IPS-NIHi7 (cell line): ENCODE measurements around the gene ATXN1.
"Not testable (repeated sequence)": the region's sequence is repeated elsewhere in the genome, so short reads cannot be mapped to it uniquely, and the experiment has no call there.

Experiments used
- DNase-seq: peaks from one replicate; pipeline ENCODE4 v3.0.0; 2012; ENCODE audit warnings: mixed read lengths; ENCODE audit errors: extremely low spot score

The ATXN1 gene

DNA sequence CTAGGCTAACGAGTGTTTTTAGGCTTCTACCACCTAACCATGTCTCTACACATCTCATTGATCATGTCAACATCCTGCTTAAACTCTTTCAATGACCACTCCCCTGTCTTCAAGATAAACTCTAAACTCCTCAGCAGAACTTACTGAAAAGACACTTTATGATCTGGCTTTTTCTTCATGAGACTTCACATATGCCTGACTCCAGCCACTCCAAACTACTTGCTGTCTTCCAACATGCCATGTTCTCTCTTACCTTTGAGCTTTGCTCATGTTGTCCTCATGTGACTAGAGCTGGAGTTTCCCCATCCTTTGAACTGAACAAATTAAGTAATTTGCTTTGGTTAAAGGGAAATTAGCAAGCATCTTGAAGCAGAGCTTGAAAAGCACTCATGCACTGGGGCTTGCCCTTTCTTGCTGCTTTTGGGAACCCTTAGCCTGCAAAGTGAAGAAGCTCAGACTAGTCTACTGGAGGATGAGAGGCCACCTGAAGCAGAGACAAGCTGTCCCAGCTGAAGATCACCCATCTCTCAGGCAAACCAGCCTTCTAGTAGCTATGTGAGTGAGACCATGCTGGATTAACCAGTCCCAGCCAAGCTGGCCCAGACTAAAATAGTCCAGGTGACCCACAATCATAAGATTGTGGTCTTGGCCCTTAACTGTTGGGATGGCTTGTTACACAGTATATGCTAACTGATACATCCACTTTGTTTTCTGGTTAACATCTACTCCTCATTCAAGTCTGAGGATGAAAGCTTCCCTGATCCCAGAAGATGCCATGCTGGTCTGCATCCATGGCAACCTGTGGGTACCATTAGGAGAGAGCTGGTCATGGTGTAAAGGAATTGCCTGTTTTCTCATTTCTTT, 287.1 kb downstream of the ATXN1 start:
- DNase-seq: no peak

DNA sequence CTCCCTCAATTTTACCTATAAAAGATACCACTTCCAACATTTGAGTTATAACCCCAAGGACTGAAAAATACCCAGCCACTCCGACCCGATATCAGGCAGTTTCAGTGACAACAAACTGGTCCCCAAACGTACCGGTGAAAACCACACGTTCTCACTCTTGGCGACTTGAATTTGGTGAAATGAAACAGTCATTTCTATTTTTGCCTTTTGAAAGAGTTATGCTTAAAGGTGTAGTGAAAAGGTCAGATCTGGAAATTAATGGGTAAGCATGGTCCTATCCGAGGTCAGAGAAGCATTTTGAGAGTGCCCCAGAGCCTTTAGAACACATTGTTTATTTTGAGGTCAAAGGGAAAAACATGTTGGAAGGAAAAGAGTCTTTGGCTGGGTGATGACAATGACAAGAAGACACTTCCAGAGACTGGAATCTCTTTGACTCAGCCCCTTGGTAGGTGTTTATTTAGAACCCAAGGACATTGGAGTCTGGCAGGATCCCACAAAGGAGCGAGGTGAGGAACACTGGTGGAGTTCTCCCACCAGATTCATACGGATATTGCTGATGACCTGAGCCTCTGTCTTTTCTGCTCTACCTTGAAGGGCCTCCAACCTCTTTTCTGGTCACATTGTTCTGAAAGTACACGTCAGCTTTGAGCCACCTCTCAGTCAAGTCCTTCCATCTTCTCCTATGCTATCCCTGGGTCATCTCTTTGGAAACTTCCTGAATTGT, 287.9 kb downstream of the ATXN1 start:
- no peak for DNase-seq

DNA sequence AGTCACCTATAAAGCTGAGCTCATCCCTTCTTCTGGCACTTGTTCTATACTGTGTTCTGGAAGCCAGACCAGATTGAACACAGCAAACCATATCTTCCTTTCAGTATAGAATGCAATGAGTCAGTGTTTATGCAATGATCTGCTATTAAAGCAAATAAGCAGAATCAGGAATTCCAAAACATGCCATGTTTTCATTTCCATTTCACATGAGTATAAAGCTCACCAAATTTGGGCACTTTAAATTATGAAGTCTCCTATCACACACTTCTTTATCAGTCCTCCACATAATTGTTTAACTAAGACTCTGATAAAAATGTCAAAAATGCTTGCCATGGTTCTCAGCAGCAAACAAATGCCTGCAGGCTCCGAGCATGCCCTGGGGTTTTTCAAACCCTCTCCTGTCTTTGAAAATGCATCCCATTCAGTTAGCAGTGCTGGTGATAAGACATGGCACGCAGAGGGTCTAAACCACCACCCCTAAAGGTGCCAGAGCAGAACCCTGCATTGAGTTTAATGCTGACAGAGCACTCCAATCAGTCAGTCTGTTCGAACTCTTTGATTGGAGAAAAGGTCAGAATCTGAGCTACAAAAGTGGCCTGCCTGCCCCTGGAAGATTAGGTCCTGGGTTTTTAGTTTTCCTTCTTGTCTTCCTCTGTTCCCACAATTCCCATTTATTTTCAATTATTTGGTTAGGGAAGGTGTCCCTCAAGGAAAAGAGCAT, 288.8 kb downstream of the ATXN1 start:
- DNase-seq: peak; percentile 25

DNA sequence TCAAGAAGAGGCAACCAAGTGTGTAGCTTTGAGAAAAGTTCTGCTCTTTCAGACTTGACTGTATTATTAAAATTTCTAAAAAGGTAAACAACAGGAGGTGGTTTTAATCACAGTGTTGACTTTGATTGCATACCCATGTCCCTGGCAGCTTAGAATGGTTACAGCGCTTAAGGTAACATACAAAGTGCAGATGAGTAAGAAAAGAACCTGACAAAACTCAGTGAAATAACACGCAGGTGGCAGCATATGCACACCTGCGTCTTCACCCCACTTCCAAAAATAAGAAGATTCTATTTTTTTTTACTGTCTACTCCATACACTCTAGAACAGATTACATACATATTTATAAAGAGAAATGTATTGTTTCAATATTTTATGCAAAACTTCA, 289.4 kb downstream of the ATXN1 start:
- DNase-seq: no peak

DNA sequence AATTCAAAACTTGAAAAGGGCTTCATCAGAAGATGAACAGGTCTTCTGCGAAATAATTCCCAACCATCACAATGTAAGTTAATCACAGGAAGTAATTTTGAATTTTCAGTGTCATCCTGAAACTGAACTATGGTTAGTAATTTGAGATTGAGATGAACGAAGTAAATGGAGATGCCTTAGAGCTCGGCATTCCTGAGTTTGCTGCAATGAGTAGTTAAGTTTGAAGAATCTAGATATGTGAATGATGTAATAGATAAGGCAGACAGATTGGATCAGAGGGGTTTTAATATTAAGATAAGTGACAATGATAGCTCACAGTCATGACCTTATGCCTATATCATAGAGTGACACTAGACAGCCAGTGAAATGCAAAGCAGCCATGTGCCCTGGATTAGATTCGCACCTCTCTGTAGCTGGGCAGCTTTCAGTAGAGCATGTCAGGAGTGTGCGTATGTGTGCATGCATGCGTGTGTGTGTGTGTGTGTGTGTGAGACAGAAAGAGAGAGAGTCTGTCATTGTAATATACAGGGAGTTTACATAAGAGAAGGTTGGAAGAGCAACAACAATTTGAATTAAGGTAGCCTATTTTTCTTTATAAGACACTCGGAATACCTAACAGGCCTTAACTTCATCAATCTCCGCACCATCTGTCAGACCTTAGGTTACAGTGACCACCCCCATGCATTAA, 289.9 kb downstream of the ATXN1 start:
- no peak for DNase-seq

DNA sequence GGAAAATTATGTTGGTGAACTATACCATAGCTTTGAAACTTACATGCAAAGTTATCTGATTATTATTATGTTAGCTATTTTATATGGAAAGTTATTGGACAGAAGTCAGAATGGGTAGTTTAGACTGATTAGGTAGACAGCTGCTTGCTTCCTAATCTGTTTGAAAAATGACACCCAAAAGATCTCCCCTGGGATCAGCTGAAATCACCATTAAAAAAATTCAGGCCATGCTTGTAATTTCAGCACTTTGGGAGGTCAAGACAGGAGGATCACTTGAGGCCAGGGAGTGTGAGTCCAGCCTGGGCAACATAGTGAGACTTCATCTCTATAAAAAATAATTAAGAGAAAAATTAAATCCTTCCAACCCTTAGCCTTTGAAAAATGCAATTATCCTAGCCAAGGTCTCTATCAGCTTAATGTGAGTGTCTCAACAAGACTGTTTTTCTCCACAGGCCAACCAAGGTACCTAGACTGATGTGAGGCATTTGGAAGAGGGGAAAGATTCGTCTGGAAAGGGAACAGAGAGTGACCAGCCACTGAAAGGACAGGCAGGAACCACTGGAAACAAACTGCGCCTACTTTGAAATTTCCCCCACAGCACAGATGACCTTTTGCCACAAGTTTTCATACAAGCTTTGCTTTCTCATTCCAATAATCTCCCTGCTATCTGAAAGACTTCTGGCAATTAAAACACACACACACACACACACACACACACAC, 290.6 kb downstream of the ATXN1 start:
- no peak for DNase-seq

DNA sequence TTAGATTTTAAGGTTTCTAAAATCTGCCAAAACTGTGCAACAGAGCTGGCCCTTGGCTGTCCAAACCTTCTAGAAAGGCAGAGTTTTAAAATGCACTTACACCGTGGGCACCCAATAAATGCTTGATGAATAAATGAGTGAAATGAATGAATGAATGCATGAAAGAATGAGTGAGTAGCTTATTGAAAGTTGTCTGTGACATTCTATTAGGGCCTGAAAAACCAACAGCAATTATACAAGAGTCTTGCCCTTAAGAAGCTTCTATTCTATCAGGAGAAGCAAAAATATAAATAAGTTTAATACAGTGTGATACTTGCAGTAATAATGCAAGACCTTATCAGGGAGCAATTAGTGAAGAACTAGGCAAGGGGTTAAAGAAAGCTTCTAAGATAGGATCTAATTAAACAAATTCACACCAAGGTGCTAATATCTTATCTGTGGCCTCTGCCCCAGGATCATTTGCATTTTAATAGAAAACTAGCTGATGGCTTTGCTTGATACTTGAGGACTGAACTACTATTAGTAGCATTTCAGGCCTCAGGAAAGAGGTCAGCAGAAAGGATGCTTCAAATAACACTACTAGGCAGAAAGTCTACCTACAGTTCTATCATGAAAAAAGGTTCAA, 292.2 kb downstream of the ATXN1 start:
- DNase-seq: no peak

DNA sequence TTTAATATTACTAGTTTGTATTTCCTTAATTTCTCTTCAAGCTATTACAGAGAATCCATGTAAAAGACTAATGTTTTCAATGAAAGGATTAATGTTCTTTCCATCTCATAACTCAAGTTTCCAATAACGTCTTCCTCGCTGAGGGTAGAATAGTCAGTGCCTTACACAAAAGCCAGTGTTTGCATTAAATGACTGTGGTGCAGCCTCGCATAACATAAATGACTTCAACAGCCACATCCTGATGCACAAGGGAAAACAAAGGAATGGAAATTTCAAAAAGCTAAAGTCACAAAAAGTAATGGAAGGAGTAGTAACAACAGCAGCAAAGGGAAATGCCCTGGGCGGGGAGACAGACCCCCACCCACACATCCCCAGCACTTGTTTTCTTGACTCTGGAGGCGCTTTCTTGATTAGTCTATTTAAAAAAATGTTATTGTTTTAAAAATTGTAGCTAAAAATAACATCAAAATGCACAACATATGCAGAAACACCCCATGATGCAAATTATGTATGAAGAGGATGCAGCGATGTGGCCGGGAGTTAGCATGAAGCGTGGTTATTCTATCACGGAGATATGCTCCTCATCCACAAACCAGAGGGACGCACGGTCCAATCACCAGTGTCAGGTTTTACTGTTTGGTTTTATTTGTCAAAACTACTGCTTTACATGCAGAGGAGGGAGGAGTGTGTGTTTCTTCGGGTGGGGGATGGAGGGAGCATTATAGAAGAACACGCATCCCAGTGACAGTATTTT, 294.3 kb downstream of the ATXN1 start:
- no peak for DNase-seq

DNA sequence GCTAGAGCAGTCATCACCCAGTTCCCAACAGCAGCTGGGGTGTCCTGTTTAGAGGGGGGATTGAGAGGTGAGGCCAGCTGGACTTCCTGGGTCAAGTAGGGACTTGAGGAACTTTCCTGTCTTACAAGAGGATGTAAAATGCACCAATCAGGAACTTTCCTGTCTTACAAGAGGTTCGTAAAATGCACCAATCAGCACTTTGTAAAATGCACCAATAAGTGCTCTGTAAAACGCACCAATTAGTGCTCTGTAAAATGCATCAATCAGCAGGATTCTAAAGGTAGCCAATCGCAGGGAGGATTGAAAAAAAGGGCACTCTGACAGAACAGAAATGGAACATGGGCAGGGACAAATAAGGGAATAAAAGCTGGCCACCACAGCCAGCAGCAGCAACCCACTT, 297.2 kb downstream of the ATXN1 start:
- no peak for DNase-seq

DNA sequence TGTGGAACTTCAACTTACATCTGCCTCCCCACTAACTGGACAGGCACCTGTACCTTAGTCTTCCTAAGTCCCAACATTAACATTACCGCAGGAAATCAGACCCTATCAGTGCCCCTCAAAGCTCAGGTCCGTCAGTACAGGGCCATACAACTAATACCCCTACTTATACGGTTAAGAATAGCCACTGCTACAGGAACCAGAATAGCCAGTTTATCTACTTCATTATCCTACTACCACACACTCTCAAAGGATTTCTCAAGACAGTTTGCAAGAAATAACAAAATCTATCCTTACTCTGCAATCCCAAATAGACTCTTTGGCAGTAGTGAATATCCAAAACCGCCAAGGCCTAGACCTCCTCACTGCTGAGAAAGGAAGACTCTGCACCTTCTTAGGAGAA, 298.0 kb downstream of the ATXN1 start:
- DNase-seq: not testable (repeated sequence)

DNA sequence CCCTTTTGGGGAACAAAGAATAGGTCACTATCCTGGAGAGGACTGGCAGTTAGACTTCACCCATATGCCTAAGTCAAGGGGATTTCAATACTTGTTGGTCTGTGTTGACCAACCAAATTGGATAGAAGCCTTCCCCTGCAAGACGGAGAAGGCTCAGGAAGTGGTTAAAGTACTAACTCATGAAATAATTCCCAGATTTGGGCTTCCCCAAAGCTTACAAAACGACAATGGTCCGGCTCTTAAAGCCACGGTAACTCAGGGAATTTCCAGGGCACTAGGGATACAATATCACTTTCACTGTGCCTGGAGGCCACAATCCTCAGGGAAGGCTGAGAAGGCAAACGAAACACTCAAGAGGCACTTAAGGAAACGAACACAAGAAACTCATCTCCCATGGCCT, 299.8 kb downstream of the ATXN1 start:
- DNase-seq: no peak

DNA sequence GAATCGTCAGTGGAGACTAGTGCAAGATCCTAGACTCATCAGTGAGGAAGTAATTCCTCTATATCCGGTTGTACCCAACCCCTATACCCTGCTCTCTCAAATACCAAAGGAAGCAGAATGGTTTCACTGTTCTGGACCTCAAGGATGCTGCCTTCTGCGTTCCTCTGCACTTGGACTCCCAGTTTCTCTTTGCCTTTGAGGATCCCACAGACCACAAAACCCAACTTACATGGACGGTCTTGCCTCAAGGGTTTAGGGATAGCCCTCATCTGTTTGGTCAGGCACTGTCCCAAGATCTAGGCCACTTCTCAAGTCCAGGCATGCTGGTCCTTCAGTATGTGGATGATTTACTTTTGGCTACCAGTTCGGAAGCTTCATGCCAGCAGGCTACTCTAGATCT, 301.8 kb downstream of the ATXN1 start:
- not testable (repeated sequence) for DNase-seq

DNA sequence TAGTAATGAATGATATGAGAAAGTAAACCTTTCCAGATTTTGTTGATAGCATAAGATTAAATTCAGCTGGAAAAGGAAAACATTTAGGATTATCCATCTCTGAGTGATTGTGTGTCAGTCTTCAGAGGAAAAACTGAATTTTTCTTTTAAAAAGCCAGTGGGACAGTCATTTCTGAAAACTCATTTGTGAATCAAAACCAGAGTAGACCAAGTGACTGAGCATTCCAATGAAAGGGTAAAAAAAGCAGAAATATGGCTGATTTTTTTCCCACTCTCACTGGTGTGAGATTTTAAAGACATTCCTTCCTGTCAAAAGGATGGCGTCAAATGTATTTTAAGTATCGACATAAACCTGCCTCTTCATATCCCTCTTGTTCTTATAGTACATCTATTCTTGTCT, 308.9 kb downstream of the ATXN1 start:
- DNase-seq: no peak

DNA sequence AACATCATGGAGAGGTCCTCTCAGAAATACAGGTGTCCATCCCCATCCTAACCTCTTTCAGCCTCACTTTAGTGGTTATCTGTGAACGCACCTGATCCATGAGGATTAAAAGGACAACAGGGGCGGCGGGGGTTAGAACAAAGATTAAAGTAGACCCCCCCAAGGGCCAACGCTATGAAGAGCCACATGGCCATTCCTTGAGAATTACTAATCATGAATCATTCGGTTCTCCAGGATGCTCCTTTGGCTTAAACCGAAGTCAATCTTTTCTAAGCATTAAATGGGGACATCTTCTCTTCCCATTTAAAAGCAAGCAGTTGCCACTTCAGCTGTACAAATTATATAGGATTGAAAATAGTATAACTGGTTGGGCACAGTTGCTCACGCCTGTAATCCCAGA, 310.4 kb downstream of the ATXN1 start:
- DNase-seq: no peak

DNA sequence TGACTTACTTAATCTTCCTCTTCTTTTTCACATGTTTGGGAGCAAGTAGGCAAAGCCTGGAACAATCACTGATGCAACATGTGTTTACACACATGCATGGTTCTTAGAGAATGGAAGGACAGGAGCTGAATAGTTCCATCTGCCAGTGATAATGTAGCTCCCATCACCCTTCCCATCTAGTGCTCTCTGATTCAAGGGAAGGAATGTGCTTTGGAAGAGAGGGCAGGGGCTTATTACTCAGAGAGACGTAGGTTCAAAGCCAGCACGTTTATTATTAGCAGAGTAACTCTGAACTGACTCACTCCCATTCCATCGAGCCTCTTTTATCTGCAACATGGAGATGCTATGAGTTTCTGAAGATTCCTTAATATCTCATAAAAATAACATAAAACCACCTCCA, 311.0 kb downstream of the ATXN1 start:
- DNase-seq: no peak

DNA sequence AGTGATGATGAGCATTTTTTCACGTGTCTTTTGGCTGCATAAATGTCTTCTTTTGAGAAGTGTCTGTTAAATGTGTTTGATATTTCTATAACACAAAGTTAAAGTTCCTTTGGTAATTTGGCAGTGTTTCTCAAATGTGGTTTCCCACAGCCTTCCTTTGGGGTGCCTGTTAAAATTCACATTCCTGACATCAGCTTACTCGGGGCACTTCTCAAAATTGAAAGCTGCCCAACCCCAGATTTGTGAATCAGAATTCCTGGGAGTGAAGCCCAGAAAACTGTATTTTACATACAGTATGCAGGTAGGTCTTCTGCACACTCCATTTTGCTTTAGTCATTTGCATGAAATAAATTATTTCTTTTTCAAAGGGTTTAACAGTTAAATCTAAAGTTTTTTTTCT, 315.0 kb downstream of the ATXN1 start:
- no peak for DNase-seq

DNA sequence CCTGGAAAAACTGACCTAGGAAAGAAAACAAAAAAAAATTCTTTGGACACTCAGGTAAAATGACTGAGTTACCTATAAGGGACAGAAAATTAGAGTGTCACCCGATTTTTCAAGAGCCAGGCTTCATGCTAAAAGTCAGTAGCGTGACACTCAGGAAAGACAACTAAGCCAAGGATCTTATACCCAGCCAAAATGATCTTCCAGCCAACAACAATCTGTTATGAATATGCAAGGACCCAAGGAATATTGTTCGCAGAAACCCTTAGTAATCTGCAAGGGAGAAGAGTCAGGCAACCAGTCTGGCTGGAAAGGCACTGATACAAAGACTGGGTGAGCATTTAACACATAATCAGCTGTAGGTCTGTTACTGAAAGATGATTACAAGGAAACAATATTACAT, 319.2 kb downstream of the ATXN1 start:
- no peak for DNase-seq

DNA sequence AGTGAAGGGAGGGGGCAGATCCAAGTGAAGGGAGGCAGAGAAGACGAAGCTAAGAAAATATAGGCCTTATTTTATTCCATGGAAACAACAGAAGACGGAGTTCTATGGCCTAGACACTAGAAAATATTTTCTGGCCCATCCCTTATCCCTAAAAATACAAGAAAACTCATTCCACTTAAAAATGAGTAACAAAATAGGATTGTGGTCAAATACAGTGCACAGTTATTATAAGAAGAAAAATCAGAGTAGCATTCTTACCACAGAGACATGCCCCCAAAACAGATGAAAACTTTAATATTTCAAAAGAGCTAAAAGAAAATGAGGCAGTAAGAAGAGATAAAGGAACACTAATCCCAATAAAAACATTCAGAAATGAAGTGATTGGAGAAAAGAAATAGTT, 320.0 kb downstream of the ATXN1 start:
- no peak for DNase-seq

DNA sequence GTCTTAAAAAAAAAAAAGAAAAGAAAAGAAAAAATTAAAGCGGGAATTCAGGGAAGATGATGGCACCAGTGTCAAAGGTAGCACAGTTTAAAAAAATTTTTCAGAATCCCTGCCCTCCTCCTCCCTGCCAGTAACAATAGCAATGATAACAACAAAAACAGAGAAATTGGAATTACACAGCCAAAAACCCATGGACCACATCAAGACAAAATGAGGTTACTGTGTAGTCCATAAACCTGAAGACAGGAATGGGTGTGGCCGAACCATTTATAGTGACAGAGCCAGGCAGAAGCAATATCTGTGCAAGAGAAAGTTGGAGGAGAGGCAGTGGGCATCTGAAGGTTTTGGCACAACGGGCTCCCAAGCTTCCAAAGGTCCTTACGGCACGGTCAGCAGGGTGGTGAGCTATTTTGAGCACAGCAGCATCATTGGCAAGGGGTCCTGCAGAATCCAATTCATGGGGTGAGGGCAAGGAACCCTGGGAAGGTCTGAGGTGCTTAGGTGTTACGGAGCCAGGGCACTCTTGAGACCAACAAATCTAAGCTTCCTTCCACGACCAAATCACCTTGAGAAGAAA, 320.5 kb downstream of the ATXN1 start:
- no peak for DNase-seq
